Fibroblast of pulmonary artery (primary cell): ENCODE measurements around the gene SMCO1.
"Not testable (repeated sequence)": the region's sequence is repeated elsewhere in the genome, so short reads cannot be mapped to it uniquely, and the experiment has no call there.

ENCODE experiments used
- DNase-seq: peaks from one replicate; pipeline ENCODE4 v3.0.0-alpha.2; 2010; ENCODE audit warnings: low read depth
- H3K4me3 ChIP-seq: replicated peaks from 2 replicates; pipeline ENCODE4 v1.5.1; 2011; ENCODE audit warnings: low read depth, mild to moderate bottlenecking, control low read depth, low read length, moderate library complexity
- CTCF ChIP-seq: IDR thresholded peaks from 2 replicates; pipeline ENCODE4 v1.5.1; 2011; ENCODE audit warnings: mild to moderate bottlenecking, control low read depth, low read length, inconsistent platforms; ENCODE audit errors: missing control alignments

SMCO1 gene

GRCh38 chr3:196519718-196520082 is 4.6 kb upstream of the SMCO1 start:
- no peak for TF ChIP-seq CTCF
- no peak overlapping the region for H3K4me3 ChIP-seq
- DNase-seq = no peak

- peak; percentile 48 for TF ChIP-seq CTCF
- H3K4me3 ChIP-seq = no peak overlapping the region
- DNase-seq = peak; percentile 85
Observed at GRCh38 chr3:196518966-196519717, 4.0 kb upstream of the SMCO1 start.

- no peak overlapping the region for H3K4me3 ChIP-seq
- DNase-seq = peak; percentile 44
- no peak for TF ChIP-seq CTCF
Observed at GRCh38 chr3:196517919-196518318, 2.8 kb upstream of the SMCO1 start.

GRCh38 chr3:196517162-196517800 is 2.1 kb upstream of the SMCO1 start:
- DNase-seq = no peak
- no peak for TF ChIP-seq CTCF
- H3K4me3 ChIP-seq = no peak overlapping the region

GRCh38 chr3:196514350-196514716 is 813 bp downstream of the SMCO1 start:
- H3K4me3 ChIP-seq = no peak overlapping the region
- no peak for TF ChIP-seq CTCF
- DNase-seq = no peak

- DNase-seq = peak; percentile 54
- H3K4me3 ChIP-seq = no peak overlapping the region
- TF ChIP-seq CTCF = no peak
Observed at GRCh38 chr3:196513697-196514349, 1.3 kb downstream of the SMCO1 start.

GRCh38 chr3:196511646-196512425 is 3.3 kb downstream of the SMCO1 start:
- not testable (repeated sequence) for DNase-seq, H3K4me3 ChIP-seq

DNA sequence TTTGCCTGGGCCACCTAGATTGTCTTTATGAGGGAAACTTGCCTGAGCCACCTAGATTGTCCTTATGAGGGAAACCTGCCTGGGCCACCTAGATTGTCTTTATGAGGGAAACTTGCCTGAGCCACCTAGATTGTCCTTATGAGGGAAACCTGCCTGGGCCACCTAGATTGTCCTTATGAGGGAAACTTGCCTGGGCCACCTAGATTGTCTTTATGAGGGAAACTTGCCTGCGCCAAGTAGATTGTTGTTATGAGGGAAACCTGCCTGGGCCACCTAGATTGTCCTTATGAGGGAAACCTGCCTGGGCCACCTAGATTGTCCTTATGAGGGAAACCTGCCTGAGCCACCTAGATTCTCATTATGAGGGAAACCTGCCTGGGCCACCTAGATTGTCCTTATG is 4.0 kb downstream of the SMCO1 start:
- DNase-seq, H3K4me3 ChIP-seq: not testable (repeated sequence)
